Suprapubic skin (tissue), 4 donors: ENCODE measurements around the gene RAB31.

Experiments
- CTCF ChIP-seq, 2 donors: fragments of 200-600 bp in 1 of 2; fragments of 450-650 bp in 1 of 2; sonication (generic) in 1 of 2; IDR thresholded peaks; one replicate each; pipeline ENCODE4 v1.5.1; 2016 to 2019; ENCODE audit warnings: antibody characterized with exemption in 2 of 2, mild to moderate bottlenecking in 1 of 2, moderate library complexity in 1 of 2
- POLR2A ChIP-seq, 2 donors: fragments of 450-650 bp; IDR thresholded peaks; one replicate each; pipeline ENCODE4 v1.6.1; 2017; ENCODE audit warnings: antibody characterized with exemption in 2 of 2, mild to moderate bottlenecking in 2 of 2, moderate library complexity in 2 of 2
- POLR2AphosphoS5 ChIP-seq, 3 donors: sonication (generic); formaldehyde crosslinking; IDR thresholded peaks; one replicate each; pipeline ENCODE4 v1.6.1; 2017; ENCODE audit warnings: antibody characterized with exemption in 3 of 3

GRCh38 chr18:9817725-9818422 lies 109.8 kb downstream of the RAB31 start:
- no peak for TF ChIP-seq POLR2A (IDR thresholded peaks at IDR 0.05)
- TF ChIP-seq CTCF (IDR thresholded peaks at IDR 0.05): no peak
- no peak for TF ChIP-seq POLR2AphosphoS5 (IDR thresholded peaks at IDR 0.05)
